GM18870 (cell line): ENCODE results near the gene TPRG1.

Source experiments
- ATAC-seq: cut with Tn5 transposase; IDR thresholded peaks from one replicate; pipeline ENCODE4 v1.9.1; 2021; ENCODE audit warnings: moderate library complexity; ENCODE audit not compliant: unreplicated experiment

Gene TPRG1

DNA sequence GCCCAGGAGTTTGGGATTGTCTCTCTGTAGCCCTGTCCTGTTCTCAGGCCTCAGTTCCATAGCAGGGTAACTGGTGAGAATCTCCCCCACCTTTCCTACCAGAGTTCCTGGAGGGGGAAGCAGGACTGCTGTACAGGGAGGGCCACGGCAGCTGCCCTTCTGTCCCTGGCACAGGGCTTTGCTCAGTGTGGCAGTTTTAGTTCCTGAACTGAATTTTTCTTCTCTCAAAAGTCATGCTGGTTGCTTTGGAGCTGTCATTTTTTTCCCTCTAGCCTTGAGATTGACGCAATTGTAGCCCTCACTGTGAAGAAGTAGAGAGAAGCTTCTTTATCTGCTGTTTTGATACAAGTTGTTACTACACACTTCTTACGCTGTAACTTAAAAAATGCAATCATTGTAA is 55.5 kb downstream of the TPRG1 start:
- no peak for ATAC-seq

GRCh38 chr3:189229196-189229828 is 57.5 kb downstream of the TPRG1 start:
- ATAC-seq = peak; percentile 88

GRCh38 chr3:189232790-189233189 is 61.0 kb downstream of the TPRG1 start:
- ATAC-seq = no peak

GRCh38 chr3:189233225-189233858 is 61.6 kb downstream of the TPRG1 start:
- no peak for ATAC-seq

DNA sequence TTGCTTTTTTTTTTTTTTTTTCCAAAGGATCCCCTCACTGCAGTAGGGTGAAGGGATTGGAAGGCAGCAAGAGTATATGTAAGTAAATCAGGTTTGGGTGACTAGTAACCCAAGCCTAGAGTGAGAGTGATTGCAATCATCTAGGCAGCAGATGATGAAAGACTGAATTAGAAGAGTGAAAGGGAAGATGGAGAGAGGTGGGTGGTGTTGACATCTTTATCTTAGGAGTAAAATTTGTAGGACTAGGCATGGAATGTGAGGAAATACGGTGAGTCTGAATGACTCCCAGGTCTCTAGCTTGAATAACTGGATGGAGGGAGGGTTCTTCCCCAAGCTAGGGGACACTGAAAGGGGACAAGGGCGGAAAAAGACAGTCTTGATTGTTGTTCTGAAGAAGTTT is 63.4 kb downstream of the TPRG1 start:
- no peak for ATAC-seq

GRCh38 chr3:189236352-189236751 is 64.6 kb downstream of the TPRG1 start:
- ATAC-seq = peak; percentile 82

DNA sequence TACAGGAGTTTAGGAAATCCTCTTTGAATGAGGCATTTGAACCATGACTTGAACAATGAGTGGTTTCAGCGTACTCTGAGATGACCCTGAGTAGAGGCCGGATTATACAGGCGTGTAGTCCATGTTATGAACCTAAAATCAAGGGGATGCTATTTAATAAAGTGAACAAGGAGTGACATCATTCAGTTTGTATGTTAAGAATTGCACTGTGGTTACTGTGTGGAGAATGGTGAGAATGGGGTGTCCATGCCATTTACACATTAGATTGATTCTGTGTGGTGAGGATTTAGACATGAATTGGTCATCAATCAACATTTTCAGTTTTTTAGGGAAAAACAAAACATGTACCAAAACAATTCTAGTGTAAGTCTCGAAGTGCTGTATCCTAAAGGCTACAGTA is 65.8 kb downstream of the TPRG1 start:
- no peak for ATAC-seq

DNA sequence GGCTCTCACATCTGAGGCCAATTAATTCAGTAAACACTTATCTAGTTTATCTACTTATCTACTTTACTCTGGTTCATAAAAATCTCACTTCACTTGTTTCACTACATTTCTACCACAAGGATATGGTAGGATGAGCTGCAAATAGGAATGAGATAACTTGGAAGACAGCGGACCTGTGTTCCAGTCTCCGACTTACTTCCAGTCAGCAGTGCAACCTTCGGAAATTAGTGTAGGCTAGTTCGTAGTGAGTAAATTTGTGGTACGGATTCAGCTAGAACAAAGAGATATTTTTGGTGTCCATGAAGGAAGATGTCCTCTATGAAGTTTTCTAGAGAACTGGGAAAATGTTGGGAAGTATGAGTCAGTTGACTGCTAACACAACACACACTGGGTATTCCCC is 66.3 kb downstream of the TPRG1 start:
- ATAC-seq = no peak

- no peak for ATAC-seq
Observed at GRCh38 chr3:189239616-189240015, 67.8 kb downstream of the TPRG1 start.

DNA sequence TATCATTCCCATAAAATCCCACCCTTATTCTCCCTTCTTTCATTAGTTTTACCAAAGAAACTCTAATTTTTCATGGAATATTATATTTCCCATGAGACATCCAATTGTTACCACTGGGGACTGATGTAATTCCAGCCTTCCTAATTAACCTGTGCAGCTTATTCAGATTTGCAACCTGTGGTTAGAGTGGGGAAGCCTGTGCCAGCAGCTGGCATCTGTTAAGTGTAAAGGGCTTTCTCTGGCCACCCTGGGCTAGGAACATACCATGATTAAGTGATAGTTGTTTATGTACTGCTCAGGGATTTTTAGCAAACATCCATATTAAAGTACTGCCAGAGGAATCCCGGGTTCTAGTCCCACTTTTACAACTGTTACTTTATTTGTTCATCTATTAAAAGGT is 78.2 kb downstream of the TPRG1 start:
- no peak for ATAC-seq

- ATAC-seq = no peak
Observed at GRCh38 chr3:189258261-189258660, 86.5 kb downstream of the TPRG1 start.

- no peak for ATAC-seq
Observed at GRCh38 chr3:189260556-189261493, 89.1 kb downstream of the TPRG1 start.

- no peak for ATAC-seq
Observed at GRCh38 chr3:189262746-189263145, 91.0 kb downstream of the TPRG1 start.

- ATAC-seq = no peak
Observed at GRCh38 chr3:189267981-189268613, 96.3 kb downstream of the TPRG1 start.

DNA sequence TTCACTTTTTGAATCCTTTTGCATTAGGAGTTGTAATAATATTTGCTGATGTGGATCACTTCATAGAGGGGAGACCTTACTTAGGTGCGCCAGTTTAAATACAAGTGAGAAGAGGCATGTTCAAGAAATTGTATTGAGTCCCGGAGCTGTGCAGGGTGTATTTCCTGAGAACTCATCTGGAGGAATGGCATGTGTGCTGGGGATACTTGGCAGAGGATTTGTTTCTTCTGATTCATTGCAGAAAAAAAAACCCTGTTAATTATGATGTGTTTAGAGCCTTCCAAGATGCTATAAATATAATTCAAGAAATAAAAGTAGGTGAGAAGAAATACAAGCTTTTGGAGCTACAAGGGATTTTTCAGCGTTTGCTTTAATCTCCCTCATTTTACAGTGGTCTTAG is 97.6 kb downstream of the TPRG1 start:
- ATAC-seq = no peak

- ATAC-seq = peak; percentile 68
Observed at GRCh38 chr3:189270248-189270832, 98.6 kb downstream of the TPRG1 start.

DNA sequence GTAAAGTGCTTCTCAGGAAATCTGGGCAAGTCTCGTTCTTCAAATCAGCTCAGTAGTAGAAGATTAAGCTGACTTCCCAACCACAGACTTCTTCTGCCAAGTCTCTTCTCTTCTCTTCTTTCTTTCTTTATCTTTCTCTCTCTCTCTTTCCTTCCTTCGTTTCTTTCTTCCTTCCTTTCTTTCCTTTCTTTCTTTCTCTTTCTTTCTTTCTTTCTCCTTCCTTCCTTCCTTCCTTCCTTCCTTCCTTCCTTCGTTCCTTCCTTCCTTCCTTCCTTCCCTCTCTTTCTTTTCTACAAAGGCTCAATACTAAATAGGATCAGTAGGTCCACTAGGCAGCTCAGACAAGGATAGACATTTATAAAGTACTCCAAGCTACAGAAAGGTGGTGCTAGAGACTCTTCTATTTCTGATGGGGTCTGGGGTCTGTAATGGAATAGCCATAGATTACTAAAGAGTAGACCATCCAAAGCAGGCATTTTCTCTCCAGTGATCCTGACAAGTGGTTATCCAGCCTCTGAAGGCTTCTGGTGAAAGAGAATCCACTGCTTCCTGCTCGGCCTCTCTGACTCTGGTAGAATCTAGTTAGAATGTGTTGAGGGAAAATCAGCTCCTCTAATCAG is 100.8 kb downstream of the TPRG1 start:
- ATAC-seq = no peak

DNA sequence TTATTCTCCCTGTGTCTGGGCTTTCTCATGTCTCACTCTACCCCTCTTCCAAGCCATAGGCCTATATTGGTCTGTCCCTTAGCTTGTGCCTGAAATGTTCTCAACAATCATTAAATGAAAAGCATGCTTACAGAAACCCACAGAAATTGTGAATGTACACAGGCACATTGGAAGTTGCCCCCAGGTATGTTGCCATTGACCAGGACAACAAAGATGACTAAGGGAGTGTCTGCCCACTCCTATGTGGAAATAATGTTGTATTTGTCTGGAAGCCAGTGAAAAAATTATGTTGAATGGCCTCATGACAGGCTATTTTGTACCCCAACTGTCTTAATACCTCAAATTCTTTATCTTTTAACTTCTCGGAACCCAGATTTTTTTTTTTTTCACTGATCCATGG is 102.0 kb downstream of the TPRG1 start:
- no peak for ATAC-seq

GRCh38 chr3:189275182-189275581 is 103.4 kb downstream of the TPRG1 start:
- no peak for ATAC-seq

DNA sequence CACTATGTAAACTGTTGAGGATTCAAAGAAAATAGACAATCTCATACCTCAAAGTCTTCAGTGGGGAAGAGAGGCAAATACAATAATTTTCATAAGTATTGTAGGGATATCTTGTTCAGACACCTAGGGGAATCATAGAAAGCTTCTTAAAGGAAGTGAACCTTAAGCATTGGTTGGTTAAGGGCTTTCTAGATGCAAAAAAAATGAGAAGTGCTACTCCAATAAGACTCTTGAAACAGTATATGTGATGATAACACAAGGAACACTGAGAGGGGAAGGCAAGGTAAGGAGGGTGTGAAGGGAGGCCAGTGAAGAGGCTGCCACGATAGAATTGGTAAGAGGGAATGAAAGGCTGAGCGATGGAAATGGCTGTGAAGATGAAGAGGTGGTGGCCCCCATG is 104.1 kb downstream of the TPRG1 start:
- ATAC-seq = no peak
